Muscle of arm (tissue), 12 donors: ENCODE data around the gene SLC36A3. TPM values are rescaled to one million over a fixed set of nuclear protein-coding genes. Genes with fewer than 3 reads are reported as not detected.
"Not testable (repeated sequence)": the region's sequence is repeated elsewhere in the genome, so short reads cannot be mapped to it uniquely, and the experiment has no call there.

Source experiments
- DNase-seq: peaks from one replicate; pipeline ENCODE4 v3.0.0-alpha.2; 2013
- polyA plus RNA-seq, 12 donors: library from polyadenylated mRNA; unstranded; fragments of 120-200 nt; gene quantifications; one replicate each; pipeline ENCODE4 v1.2.1, GENCODE V29; 2013; ENCODE audit not compliant: insufficient read length in 12 of 12

SLC36A3 gene
- polyA plus RNA-seq, 12 donors: not detected

GRCh38 chr5:151259931-151260330 is 43.6 kb downstream of the SLC36A3 start:
- DNase-seq: no peak

DNA sequence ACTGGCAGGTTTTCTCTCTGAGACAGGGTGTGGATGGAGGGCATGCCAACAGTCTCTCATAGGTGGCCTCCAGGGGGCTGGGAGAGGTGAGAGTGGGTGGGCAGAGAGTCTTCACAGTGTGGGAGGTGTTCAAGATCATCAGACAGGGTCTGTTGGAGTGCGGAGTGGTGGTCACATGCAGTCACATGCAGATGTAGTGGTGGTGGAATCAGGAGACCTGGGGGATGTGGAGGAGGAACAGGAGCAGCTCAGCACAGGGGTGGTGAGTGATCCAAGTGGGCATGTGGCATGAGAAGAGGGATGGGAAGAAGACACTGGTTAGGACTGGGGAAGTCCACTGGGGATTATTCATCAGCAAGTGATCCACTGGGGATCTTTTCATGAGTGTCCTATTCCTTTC is 44.8 kb downstream of the SLC36A3 start:
- DNase-seq: no peak

GRCh38 chr5:151258201-151258611 is 45.4 kb downstream of the SLC36A3 start:
- DNase-seq: no peak

- no peak for DNase-seq
Observed at GRCh38 chr5:151257731-151258181, 45.8 kb downstream of the SLC36A3 start.

DNA sequence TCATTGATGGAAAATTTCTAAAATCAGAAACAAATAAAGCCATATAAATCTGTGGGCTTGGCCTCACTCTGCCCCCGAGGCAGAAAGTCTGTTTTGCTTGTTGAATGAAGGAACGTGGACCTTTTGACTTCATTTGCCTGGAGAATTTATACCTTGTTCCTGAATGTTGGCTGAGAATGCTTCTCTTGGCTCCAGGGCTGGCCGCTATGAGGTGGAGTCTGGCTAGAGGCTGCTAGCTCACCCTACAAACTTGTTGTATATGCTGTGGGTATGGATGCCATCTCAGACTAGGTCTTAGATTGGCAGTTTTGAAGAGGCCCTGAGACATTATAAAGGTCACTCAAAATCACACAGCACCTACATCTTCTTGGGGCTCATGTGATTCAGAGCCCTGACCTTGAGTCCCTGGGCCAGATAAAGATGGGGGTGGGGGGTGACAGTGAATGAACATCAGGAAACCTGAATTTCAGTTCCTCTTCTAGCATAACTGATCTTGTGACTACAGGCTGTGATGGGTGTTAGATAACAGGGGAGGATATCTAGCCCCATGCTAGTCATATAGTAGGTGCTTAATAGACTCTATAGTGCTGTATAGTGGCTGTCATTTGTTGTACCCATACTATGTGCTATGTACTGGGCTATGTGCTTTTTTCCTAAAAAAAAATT is 47.8 kb downstream of the SLC36A3 start:
- DNase-seq: no peak

- DNase-seq: not testable (repeated sequence)
Observed at GRCh38 chr5:151254990-151255389, 48.6 kb downstream of the SLC36A3 start.

GRCh38 chr5:151254556-151254955 is 49.0 kb downstream of the SLC36A3 start:
- no peak for DNase-seq

DNA sequence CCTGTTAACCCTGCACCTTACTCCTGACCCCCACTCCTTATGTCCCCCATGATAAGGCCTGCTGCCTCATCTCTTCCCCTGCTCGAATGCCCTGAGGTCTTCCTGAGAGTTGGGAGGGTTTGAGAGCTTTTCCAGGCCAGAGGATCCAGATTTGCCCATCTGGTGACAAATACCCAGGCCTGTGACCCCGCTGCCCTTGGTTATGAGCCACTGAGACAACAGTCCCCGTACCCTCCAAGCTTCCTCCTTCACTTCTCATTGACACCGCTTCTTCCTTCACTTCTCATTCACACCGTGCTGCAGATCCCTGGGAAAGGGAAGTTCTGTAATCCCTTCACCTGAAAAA is 50.0 kb downstream of the SLC36A3 start:
- DNase-seq: no peak

- DNase-seq: peak; percentile 99
Observed at GRCh38 chr5:151252762-151253604, 50.6 kb downstream of the SLC36A3 start, which contains the start of gene GM2A. GM2A (plus strand) TSS chr5:151253185; CDS start chr5:151253217, 32 bp downstream.

DNA sequence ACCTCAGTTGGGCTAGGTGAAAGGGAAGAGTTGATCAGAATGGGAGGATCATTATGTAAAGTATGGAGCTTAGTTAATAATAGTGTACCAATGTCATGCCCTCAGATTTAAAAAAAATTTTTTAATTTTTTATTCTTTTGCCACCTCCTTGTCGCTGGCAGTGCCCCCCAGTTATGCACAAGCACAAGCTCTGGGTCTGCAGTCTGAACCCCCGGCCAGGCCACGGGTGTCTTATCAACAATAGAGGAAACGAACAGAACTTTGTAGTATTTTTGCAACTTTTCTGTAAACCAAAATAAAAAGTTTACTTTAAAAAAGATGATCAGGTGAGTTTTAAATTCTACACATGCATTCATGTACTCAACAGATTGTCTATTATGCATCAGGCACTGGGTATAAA is 51.9 kb downstream of the SLC36A3 start:
- no peak for DNase-seq

- DNase-seq: no peak
Observed at GRCh38 chr5:151251001-151251551, 52.5 kb downstream of the SLC36A3 start.

GRCh38 chr5:151250346-151251000 is 53.1 kb downstream of the SLC36A3 start:
- no peak for DNase-seq

GRCh38 chr5:151249281-151249680 is 54.3 kb downstream of the SLC36A3 start:
- no peak for DNase-seq

DNA sequence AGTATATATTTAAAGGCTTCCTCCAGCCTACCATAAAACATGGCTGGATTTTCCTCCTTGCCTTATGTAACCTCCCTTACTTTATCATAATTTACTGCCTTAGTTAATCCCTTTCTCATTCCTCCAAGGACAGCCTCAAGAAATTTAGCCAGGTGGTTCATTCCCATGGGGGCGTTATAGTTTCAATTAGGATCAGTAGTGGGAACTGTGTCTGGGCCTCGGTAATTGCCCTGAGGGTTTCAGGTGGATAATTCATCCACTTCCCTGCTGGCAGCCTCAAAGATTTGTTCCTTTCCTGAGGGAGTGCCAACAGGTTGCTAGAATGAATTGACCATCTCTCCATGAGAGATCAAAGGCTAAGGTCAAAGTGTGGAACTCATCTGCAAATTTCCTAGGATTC is 54.9 kb downstream of the SLC36A3 start:
- no peak for DNase-seq

DNA sequence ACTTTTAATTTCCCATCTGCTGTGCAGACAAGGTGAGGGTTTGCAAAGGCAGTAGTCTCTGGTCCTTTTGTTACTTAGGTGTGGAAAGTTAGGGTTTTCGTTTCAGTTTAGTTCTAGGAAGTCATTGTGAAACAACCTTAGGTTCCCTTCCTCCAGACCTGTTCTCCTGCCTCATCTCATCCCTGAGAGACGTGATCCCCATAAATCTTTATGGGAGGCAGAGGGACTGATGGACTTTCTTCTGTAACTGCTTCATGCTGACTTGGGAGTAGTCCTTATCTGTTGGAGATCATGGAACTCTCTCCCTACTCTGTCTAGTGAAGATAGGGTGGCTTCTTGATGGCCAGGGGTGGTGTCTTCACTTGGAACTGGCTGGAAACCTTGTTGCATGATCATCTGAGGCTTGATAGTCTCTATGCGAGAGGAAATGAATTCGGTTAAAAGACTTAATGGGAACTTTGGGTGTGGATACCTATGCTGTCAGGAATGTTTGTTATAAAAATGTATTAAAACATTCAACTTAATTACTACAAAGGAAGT is 57.8 kb downstream of the SLC36A3 start:
- no peak for DNase-seq

GRCh38 chr5:151244206-151244605 is 59.4 kb downstream of the SLC36A3 start:
- no peak for DNase-seq

DNA sequence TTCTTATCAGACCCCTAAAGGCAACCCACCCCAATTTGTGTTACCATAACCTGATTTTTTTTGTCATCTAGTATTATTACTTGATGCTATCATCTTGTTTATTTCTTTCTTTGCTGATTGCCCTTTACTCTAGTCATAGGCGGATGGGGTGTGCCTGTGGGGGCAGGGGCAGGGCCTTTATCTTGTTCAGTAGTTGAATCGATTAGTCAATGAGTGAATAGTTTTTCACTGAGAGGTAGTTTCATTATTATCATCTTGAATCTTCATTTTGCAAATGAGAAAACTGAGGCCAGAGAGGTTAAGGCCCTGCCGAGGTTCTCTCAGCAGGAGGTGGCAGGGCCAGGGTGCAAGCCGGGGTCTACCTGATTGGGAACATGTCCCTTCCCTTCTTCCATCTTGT is 60.0 kb downstream of the SLC36A3 start:
- no peak for DNase-seq

GRCh38 chr5:151243127-151243526 is 60.4 kb downstream of the SLC36A3 start:
- no peak for DNase-seq

DNA sequence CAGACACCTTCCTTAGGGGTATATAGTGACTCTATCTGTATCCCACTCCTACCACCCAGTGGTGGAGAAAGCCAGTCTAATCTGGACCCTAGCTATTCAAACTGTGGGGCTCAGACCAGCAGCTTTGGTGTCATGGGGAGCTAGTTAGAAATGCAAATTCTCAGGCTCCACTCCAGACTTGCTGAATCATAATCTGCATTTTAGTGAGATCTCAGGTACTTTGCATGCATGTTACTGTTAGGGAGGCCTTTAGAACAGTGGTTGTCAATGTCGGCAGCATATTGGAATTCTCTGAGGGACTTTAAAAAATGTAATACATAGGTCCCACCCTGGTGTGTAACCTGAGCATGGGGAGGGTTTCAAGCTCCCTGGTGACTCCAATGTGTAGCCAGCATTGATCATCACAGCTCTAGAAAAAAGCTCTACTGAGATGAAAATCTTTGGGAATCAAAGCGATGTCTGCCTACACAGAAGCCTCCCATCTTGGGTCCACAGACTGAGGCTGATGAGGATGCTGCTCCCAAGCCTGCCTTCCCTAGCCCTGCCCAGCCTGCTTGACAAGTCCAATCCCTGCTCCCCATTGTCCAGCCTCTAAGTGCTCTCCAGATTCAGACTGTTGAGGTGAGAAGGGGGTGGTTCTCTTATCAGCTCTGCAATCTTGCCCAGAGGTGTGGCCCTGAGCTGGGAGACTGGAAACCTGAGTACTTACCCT is 62.5 kb downstream of the SLC36A3 start:
- no peak for DNase-seq

GRCh38 chr5:151240268-151240835 is 63.2 kb downstream of the SLC36A3 start:
- DNase-seq: not testable (repeated sequence)
